Measurements from ENCODE around the gene WNT8A.
A peak's percentile ranks its signal among the peaks of the same experiment; 100 is the strongest.
"Not testable (repeated sequence)": the region's sequence is repeated elsewhere in the genome, so short reads cannot be mapped to it uniquely, and the experiment has no call there.

The WNT8A gene, protein sequence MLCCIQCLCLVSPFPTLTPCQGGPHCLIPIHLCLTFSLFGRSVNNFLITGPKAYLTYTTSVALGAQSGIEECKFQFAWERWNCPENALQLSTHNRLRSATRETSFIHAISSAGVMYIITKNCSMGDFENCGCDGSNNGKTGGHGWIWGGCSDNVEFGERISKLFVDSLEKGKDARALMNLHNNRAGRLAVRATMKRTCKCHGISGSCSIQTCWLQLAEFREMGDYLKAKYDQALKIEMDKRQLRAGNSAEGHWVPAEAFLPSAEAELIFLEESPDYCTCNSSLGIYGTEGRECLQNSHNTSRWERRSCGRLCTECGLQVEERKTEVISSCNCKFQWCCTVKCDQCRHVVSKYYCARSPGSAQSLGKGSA

DNA sequence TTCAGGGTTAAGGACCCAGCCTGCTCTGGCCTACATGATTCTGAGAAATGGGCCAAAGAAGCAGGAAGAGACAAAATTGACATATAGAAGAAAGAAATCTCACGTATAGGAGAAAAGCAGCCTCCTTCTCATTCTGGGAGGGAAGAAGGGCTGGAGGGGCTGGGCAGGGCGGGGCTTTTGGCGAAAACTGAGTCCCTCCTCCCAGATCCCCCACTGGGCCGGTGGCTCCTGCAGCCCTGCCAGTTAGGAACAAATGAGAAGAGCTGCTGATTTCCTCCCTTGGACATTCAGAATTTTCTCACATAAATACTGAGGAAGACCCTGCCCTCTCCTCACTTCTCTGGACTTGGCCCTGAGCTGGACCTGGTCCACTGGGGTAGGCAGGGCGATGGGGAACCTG is at the start of gene WNT8A:
Gene WNT8A, plus strand, starts transcription at position 332 of the 400 bp plus-strand sequence. CDS start 95 bp downstream, outside the sequence.
- no peak for DNase-seq

DNA sequence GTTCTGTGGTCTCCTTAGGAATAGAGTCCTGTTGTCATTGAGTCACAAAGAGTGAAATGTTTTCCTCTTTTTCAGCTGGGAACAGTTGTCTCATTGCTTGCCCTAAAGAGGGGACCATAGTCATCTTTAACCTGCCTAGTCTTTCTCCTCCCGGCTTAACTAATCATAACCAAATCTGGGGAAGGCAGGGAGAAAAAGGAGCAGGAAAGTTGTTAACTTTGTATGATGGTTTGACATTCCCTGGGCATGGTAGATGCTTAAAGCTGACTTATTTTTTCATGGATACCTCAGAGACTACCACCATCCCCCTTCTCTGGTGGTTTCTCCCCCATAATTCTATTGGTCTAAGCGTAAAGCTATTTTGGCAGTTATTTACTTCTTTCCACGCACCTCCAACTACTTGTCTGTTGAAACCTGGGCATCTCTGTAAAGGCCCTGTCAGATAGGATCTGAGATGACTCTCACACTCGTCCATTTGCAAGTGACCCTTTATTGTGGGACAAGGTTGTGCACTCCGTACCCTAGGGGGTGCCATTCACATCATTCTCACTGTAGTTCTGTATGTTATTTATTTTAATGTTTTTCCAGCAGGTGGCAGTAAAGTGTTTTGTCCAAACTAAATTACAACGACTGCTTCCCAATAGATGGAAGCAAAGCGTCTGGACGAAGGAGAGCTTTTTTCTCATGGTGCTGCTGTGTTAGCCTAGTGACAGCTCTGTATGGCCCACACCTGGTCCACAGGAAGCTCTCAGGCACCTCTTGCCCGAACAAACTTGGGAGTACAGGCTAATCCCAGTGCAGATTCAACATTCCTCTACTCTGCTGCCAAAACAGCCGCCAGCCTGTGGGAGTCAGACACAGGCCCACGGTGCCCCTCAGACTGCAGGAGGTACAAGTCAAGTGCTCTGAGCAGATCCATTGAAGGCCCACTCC is 48.0 kb upstream of the WNT8A start:
- DNase-seq: peak; percentile 83

DNA sequence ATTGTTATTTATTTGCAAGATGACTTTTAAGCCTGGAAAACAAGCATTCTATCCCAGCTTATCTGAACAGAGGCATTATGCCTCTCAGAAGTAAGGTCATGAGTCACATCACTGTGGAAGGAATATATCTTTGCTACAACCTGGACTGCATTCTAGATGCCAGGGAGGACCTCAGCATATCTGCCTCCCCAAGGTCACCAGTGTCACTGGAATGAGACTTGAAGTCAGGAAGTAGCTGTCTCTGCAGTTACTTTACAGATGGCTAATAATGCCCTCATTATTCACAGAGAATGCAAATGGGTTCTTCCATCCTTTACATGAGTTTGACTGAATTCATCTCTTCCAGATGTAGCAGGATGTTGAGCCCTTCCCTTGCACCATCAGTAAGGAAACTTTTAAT is 46.6 kb upstream of the WNT8A start:
- DNase-seq: no peak

DNA sequence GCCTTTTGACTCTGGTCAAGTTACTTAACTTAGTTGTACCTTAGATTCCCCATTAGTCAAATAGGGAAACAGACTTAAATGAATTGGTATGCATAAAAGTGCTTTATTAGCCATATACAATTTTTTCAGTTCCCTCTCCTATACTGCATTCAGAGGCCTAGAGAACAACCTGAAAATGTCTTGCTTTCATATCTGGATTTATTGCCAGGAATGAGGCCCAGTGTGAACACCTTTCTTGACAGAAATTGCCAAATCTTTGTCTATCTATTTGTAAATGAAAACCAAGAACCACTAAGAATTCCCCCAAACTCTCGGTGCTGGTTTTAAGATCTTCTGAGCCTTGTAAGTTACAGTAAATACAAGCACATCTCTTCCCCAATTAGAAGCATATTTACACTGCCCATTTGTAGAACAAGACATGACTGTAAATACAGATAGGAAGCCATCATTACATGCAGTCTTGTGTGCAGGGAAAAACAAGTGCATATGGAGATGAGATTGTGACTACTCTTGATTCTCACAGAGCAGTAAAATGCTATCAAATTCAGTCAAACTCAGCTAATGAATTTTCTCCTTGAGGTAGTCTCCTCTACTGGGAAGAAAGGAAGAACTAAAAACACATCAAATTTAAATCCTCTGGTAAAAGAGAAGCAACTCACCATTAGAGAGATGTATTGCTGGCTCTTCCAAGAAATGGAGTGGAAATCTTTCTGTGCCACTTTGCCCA is 45.8 kb upstream of the WNT8A start:
- DNase-seq: no peak

DNA sequence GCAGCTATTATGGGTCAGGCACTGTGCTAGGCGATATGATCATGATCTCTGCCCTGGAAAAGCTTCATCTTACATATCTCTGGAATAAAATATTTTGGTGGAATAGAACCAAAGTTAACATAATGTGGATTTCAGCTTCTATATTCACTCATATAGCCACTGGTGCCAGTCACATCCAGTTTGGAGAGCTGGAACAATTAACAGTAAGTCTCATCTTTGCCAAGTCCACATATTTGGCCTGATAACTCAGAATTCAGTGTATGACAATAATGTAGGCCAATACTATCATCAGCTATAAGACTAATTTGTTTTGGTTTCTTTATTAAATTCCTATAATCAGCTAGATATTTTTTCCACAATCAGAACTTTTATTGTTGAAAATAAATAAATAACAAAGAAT is 45.0 kb upstream of the WNT8A start:
- DNase-seq: no peak

DNA sequence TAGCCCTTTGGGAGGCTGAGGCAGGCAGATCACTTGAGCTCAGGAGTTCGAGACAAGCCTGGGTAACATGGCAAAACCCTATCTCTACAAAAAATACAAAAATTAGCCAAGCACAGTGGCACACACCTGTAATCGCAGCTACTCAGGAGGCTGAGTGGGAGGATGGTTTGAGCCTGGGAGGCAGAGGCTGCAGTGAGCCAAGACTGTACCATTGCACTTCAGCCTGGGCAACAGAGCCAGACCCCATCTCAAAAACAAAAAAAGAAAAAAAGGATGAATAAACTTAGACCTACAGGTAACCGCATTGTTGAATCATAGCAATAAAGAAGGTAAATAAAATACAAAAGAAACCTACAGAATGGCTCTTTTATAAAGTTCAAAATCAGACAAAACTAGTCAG is 38.5 kb upstream of the WNT8A start:
- not testable (repeated sequence) for DNase-seq

DNA sequence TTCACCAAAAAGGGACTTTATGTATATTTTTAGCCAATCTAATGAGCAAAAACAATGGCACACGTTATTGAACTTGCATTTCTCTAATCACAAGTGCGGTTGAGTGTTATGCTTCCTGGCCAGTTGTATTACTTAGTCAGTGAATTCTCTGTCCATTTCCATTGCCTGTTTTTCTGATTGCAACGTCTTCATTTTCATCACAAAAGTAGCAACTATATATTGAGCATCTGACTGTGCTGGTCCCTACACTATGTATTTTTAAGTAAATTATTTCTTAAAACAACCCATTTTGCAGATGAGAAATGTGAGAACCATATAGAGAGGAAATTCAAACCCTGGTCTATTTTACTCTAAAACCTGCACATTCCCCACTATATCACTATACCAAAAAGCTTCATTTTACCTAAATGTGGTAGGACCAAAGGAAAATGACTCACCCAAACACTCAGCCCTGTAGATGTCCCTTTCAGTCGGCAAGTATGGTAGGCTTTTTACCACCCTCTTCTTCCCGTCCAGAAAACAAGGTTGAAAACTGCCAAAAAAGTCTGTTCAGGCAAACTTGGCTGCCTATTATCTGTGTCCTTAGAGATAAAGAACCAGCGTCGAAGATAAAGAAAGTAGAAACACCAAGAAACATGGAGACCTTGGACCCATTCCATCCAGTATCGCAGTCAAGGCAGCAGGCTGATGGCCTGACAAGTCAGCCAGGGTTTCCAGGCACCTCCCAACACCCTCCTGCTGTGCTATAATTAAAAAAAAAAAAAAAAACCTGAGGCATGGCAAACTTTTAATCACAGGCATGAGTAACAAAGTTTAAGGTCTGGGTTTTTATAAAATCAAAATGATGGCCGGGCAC is 32.2 kb upstream of the WNT8A start:
- DNase-seq: no peak

DNA sequence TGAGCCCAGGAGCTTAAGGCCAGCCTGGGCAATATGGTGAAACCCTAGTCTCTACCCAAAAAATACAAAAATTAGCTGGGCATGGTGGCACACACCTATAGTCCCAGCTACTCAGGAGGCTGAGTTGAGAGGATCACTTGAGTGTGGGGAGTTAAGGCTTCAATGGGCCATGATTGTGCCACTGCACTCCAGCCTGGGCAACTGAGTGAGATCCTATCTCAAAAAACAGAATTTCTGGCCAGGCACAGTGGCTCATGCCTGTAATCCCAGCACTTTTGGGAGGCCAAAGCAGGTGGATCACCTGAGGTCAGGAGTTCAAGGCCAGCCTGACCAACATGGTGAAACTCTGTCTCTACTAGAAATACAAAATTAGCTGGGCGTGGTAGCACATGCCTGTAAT is 31.1 kb upstream of the WNT8A start:
- not testable (repeated sequence) for DNase-seq

DNA sequence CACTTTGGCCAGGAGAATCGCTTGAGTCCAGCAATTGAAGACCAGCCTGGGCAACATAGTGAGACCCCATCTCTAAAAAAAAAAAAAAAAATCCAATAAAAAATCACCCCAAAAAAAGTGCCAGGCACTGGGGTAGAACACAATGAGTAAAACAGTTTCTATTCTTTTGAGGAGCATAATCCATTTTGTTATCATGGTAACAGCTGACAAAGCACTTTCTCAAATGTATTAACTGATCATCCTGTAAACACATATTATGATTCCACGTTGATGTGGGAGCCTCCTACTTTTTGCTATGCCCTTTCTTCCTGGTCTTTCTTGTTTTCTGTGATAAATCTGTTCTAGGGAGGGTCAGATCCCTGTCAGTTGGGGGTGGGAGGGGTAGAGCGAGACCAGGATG is 30.3 kb upstream of the WNT8A start:
- no peak for DNase-seq

DNA sequence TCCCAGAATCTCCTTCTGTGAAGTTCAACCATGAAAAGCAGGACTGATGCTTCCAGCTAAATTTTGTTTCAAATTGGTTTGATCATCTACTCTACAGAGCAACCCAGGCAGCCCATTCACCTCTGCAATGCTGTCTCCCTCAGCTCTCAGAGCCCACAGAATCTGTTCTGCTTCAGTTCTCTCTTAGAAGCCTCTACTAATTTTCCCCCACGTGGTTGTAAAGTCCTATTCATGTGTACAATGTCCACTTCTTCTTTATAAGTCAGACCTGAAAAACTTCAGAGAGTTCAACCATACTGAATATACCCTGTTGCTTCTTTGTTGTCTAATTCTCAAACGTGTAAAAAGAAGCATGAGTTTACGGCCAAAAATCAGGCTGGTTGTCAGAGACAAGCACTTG is 29.6 kb upstream of the WNT8A start:
- no peak for DNase-seq

DNA sequence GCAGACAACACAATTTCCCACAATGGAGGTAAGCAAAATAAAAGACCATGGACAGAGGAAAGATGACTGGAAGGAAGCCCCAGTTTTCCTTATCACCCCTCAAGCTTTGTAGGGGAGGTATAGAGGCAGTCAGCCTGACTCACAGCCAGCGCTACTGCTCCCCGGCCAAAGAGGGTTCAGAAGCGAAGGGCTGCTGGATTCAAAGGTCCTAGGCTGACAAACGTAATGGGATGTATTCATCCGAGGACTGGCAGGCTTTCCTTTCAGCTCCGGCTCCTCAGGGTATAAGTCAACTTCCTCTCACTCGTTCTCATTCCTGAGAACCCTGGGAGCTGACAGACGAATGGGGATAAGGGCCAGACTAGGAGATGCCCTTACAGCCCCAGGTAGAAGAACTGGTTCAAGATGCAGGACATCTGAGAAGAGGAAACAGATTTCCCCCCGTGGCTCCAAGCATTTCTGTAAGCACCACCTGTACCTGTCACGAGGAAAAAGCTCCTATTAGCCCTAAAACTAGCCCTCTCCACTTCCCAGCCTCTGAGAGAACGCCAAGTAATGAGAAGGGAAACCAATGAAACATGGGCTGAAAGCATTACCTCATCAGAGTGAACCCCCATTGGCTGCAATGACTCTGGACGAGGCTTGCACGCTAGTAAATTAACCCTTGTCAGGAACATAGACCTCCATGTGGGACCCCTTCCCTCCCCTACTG is 28.8 kb upstream of the WNT8A start:
- no peak for DNase-seq

DNA sequence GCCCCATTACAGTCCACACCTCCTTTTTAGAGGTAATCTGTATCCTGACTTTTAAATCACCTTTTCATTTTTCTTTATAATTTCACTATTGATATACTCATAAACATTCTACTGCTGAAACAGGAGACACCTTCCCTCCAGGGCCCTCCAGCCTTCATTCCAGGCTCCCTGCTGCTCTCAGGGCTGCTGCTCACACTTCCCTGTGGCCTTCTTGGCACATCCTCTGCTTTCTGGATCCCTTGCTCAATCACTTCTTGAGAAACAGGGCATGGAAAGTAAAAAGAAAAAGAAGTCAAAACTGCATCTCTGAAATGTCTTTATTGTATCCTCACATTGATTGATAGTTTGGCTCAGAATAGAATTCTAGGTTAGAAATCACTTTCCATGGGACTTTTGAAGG is 19.3 kb upstream of the WNT8A start:
- DNase-seq: no peak

DNA sequence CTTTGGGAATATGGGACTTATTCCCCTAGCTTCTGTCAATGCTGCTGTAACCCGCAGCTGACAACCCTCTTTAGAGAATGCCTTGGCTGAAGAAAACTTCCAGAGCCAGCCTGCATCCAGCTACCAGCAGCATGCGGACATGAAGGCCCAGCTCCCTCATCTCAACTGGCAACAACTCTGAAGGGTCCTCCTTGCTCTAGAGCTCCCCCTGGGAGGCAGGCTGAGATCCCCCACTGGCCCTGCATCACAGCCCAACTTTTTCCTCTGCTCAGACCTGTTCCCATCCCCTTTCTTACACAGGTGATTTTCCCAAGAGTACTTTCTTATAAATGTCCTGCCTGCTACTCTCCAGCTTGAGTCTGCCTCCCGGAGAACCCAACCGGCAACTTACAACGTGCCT is 18.7 kb upstream of the WNT8A start:
- no peak for DNase-seq

DNA sequence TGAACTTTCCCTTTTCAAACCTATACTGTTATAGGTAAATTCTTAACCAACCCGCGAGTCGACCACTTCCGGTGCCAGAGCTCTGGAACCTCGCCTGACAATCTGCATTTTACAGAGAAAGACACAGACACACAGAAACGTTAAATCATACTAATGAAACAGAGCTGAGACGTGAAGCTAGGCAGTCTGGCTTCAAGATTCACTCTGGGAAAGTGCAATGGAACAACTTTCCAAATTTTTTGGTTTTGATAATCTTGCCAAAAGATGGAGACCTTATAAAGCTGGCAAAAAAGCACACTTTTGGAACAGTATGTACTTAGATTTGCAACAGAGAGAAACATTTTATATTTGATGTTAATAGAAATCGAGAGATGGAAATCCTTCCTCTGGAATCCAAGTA is 15.9 kb upstream of the WNT8A start:
- DNase-seq: no peak

DNA sequence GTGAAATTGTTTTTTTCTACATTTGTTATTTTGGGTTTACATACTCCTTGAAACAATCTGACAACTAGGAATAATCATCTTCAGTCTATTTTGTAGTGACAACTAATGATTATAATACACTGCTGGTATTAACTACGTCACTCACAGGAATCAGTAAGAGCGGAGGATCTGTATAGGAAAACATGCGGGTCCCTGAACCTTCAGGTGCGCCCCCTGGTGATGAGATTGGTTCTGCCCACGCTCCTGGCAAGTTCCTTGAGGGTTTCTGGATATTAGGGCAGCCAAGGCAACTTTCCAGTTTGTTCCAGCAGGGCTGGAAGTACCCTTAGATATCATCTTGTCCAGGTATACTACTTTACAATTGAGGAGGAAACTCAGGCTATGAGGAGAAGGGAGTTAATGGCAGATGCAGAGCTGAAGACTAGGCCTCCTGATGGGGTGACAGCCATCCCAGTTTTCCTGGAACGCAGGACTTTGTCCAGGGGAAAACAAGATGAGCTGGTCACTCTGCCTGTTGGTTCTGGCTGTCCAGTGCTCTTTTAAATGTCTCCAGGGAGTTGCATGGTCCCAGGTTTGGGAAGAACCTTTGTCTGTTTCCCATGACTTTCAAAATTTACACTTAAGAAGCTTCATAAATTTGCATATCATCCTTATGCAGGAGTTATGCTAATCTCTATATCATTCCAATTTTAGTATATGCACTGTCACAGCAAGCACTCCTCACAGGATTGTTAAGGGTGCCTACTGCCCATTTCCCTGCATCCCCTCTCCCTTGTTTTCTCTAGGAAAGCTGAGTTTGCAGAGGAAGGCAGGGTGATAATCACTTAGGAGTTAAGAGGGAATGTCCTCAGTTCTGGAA is 14.9 kb upstream of the WNT8A start:
- peak; percentile 42 for DNase-seq

DNA sequence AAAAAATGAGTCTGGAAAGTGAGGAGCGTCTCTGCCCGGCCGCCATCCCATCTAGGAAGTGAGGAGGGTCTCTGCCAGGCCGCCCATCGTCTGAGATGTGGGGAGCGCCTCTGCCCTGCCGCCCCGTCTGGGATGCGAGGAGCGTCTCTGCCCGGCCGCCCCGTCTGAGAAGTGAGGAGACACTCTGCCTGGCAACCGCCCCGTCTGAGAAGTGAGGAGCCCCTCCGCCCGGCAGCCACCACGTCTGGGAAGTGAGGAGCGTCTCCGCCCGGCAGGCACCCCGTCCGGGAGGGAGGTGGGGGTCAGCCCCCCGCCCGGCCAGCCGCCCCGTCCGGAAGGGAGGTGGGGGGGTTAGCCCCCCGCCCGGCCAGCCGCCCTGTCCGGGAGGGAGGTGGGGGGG is 13.8 kb upstream of the WNT8A start:
- DNase-seq: not testable (repeated sequence)

DNA sequence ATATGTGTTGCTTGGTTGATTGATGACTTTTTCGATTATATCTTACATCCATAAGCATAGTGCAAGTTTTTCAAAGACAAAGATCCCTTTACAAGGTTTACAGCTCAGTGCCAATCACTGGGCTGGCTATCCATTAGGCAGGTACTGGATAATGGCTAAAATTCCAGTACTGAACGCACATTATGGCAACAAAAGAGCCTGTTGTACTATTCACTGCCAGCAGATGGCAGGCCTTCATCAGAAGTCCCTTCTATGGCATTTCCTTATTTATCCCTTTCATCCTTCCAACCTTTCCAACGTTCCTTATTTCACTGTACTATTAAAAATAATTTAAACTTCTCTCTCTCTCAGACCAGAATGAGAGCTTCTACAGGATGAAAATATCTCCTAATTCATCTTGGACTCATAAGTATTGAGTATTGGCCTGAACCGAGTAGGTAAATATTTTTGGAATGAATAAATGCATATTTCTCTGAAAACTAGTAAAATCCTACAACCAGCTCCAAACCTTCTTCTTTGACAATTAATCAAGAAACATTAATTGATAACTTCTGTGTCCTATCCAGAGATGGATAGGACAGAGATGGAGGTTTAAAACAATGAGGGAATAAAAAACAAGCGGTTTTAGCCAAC is 6.7 kb upstream of the WNT8A start:
- DNase-seq: peak; percentile 46

DNA sequence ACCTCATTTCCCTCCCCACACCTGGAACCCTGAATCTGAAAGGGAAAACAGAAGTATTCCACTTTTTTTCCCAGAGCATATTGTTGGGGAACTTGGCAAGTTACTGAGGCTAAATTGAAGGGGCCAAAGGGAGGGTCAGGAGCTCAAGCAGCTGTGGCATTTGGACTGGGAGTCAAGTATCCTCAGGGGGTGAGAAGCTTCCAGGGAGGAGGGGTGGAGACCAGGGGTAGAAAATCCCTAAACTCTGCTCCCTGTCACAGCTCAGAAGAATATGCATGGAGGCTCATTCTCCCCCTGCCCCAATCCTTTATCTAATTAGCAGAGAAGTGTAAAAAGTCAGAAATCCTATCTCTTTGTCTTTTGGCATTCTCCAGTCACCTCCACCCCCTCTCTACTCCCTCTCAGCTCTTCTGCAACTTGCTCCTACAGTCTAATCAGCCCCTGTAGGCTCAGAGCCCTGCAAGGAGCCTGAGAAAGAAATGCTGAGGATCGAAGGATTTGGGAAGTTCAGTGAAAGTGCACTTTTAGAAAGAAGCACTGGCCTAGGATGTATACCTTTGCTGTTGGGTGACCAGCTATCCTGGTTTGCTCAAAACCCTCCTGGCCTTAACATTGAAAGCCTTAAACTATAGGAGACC is 5.7 kb upstream of the WNT8A start:
- DNase-seq: no peak

DNA sequence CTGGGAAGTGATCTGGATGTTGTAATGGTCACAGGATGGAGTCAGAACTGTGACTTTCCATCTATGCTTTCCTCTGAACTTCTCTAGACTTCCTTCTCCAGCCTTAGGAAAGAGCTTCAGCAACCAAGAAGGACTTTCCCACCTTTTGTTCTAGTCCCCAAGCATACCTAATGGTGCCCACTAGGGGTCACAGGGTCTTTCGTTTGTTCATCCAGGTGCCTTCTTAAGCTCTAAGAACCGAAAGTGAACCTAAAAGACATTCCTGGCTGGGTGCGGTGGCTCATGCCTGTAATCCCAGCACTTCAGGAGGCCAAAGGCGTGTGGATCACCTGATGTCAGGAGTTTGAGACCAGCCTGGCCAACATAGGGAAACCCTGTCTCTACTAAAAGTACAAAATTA is 1.8 kb upstream of the WNT8A start:
- DNase-seq: no peak

DNA sequence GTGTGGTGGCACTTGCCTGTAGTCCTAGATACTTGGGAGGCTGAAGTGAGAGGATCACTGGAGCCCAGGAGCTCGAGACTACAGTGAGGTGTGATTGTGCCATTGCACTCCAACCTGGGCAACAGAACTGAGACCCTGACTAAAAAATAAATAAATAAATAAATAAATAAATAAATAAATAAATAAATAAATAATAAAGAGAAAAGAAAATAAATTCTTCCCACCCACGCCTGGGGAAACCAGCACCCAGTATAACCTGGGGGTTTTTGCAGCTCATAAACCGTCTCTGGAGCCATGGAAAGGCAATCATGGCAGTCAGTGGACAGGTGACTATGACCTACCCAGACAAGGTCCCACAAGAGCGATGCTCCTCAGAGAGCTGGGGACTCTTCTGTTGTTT is 7.9 kb downstream of the WNT8A start:
- DNase-seq: no peak
